Measurements from ENCODE around the gene RPP40. TPM values are rescaled to one million over a fixed set of nuclear protein-coding genes. Genes with fewer than 3 reads are reported as not detected.

Gene RPP40
- total and polyA plus RNA-seq, 2 of the 8 experiments (the other 6 are each of a cell fraction or from before 2014, with no cell fraction given): 7.0 to 15.7 TPM

DNA sequence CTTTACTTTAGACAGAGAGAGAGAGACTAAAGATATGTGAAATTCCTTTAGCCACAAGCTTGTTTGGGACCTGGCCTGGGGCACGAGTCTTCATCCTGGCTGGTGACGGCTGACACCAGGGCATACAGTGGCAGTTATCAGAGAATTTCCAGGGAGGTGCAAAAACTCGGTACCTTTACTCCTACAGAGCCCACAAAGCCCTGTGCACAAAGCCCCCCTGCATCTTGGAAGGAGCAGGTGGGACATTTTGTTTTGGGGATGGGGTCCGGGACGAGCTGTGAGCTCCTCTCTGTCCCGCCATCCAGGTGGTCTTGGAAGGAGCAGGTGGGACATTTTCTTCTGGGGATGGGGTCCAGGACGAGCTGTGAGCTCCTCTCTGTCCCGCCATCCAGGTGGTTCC is 28.9 kb downstream of the RPP40 start:
- 78% methylated on average over 8 of the region's 8 CpGs; no CpG with 5 or more reads in 1 of the 2 experiments for WGBS, 2 experiments (ENCODE audit: extremely low coverage in 1 of 2, insufficient coverage in 1 of 2, insufficient read length in 1 of 2, insufficient replicate concordance in 2 of 2, low coverage in 1 of 2, low lambda C conversion rate in 2 of 2, missing lambda C conversion rate in 1 of 2)
- H3K18ac ChIP-seq (ENCODE audit: extremely low read depth, low read length): no peak overlapping the region; the same call in 1 of the 2 replicates
- no peaks in the 10 kb centered on the region for H3K79me1 ChIP-seq (ENCODE audit: low read depth, low read length)
- H2BK20ac ChIP-seq (ENCODE audit: low read length): no peak overlapping the region
- H3K27me3 ChIP-seq (replicated peaks in 1 of 4; ENCODE audit: control insufficient read depth in 3 of 4, extremely low read depth in 1 of 4, insufficient read depth in 3 of 4, low read length in 3 of 4): no peaks in the 10 kb centered on the region
- no peak overlapping the region for H4K91ac ChIP-seq (replicated peaks; ENCODE audit: insufficient read length, low read length)
- no peaks in the 10 kb centered on the region for H3K79me2 ChIP-seq (ENCODE audit: control insufficient read depth in 1 of 2, insufficient read depth in 2 of 2, low read length in 2 of 2)
- no peak overlapping the region for H3K56ac ChIP-seq (replicated peaks; ENCODE audit: insufficient read length, low read depth, low read length)
- H3K4me1 ChIP-seq (replicated peaks in 1 of 4; ENCODE audit: control insufficient read depth in 3 of 4, insufficient read depth in 4 of 4, low read length in 3 of 4): peaks cover 4 to 8% (median 6%) of the 10 kb centered on the region in 4 experiments
- no peak overlapping the region for H3K4me2 ChIP-seq (ENCODE audit: insufficient read depth in 1 of 2, low read depth in 2 of 2, low read length in 2 of 2)
- H3K23me2 ChIP-seq (ENCODE audit: low read depth, low read length): no peaks in the 10 kb centered on the region
- no peaks in the 10 kb centered on the region for H4K20me1 ChIP-seq (replicated peaks in 1 of 2; ENCODE audit: control insufficient read depth in 1 of 2, insufficient read depth in 2 of 2, low read length in 2 of 2)
- no peak overlapping the region for H2BK15ac ChIP-seq (ENCODE audit: low read length)
- DNase-seq (ENCODE audit: low read depth in 1 of 2, low spot score in 2 of 2) (no peak), FAIRE-seq (no peak)
- H3K27ac ChIP-seq (ENCODE audit: low read depth, low read length): no peak overlapping the region
- CTCF ChIA-PET (ENCODE audit: partially characterized antibody): interaction anchor here (0.5 to 2.1 kb wide), 9 partner anchors 8 to 820 kb away, joined by 3 to 7 read pairs (median 4); no protein-coding TSS in a partner anchor
- no peak overlapping the region for H3K4ac ChIP-seq (replicated peaks; ENCODE audit: insufficient read length, low read depth, low read length)
- TF ChIP-seq SIN3A (conservative IDR thresholded peaks at IDR 0.05 in 1 of 2, IDR thresholded peaks at IDR 0.05 in 1 of 2; ENCODE audit: low read depth in 1 of 2, low read length in 2 of 2) (no peak), TAF7 (optimal IDR thresholded peaks at IDR 0.05; ENCODE audit: borderline replicate concordance, low read depth, low read length) (no peak), TBP (IDR thresholded peaks at IDR 0.05; ENCODE audit: low read depth, low read length) (no peak), NANOG (IDR thresholded peaks at IDR 0.05; ENCODE audit: insufficient read depth, low read depth, low read length, poor library complexity, severe bottlenecking) (no peak), RXRA (IDR thresholded peaks at IDR 0.05; ENCODE audit: insufficient read depth, low read depth, low read length) (no peak), CBX5 (IDR thresholded peaks at IDR 0.05; ENCODE audit: low read depth, low read length) (no peak), BACH1 (IDR thresholded peaks at IDR 0.05; ENCODE audit: low read length) (no peak), CEBPB (IDR thresholded peaks at IDR 0.05; ENCODE audit: low read depth, low read length) (no peak), HDAC6 (IDR thresholded peaks at IDR 0.05; ENCODE audit: low read depth, low read length) (no peak), EGR1 (IDR thresholded peaks at IDR 0.05; ENCODE audit: borderline replicate concordance, low read depth, low read length) (no peak), POLR2A (IDR thresholded peaks at IDR 0.05; ENCODE audit: control extremely low read depth in 1 of 2, low read depth in 2 of 2, low read length in 2 of 2) (no peak)
- TF ChIP-seq, protein P1, sequence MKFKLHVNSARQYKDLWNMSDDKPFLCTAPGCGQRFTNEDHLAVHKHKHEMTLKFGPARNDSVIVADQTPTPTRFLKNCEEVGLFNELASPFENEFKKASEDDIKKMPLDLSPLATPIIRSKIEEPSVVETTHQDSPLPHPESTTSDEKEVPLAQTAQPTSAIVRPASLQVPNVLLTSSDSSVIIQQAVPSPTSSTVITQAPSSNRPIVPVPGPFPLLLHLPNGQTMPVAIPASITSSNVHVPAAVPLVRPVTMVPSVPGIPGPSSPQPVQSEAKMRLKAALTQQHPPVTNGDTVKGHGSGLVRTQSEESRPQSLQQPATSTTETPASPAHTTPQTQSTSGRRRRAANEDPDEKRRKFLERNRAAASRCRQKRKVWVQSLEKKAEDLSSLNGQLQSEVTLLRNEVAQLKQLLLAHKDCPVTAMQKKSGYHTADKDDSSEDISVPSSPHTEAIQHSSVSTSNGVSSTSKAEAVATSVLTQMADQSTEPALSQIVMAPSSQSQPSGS (IDR thresholded peaks at IDR 0.05; ENCODE audit: low read length): no peak
- no peak overlapping the region for H3K23ac ChIP-seq (ENCODE audit: insufficient read length)
- H2AFZ ChIP-seq (ENCODE audit: low read length): no peak overlapping the region
- no peak overlapping the region for H4K5ac ChIP-seq (ENCODE audit: insufficient read length, low read depth, low read length)
- no peak overlapping the region for H3K9ac ChIP-seq (replicated peaks in 1 of 4; ENCODE audit: extremely low read depth in 1 of 4, low read depth in 3 of 4, low read length in 3 of 4)
- H3K14ac ChIP-seq (ENCODE audit: insufficient read length): no peak overlapping the region
- H2BK12ac ChIP-seq (ENCODE audit: low read depth, low read length): no peak overlapping the region
- POLR2A ChIA-PET (ENCODE audit: partially characterized antibody): interaction anchor here (1.3 to 2.6 kb wide), 4 partner anchors 9 to 29 kb away, joined by 3 to 9 read pairs (median 5); partner anchors contain the start of gene RPP40
- no peak overlapping the region for H3K4me3 ChIP-seq (ENCODE audit: extremely low read depth in 1 of 4, insufficient read depth in 2 of 4, low read depth in 3 of 4, low read length in 4 of 4)
- no peak overlapping the region for H2BK5ac ChIP-seq (ENCODE audit: low read depth, low read length)
- no peak overlapping the region for H4K8ac ChIP-seq (ENCODE audit: extremely low read depth, insufficient read depth, low read length)
- no peaks in the 10 kb centered on the region for H3K36me3 ChIP-seq (ENCODE audit: control insufficient read depth in 2 of 4, insufficient read depth in 4 of 4, low read length in 3 of 4)
- H2BK120ac ChIP-seq (replicated peaks; ENCODE audit: low read depth, low read length): no peak overlapping the region
- peaks cover 4% of the 10 kb centered on the region in 2 experiments; a peak in 1 of 4 replicates for H3K9me3 ChIP-seq (ENCODE audit: insufficient read depth in 2 of 2, low read depth in 1 of 2, low read length in 1 of 2)
- H2AK5ac ChIP-seq (ENCODE audit: low read depth, low read length): no peak overlapping the region
